GM12801 (cell line): Measurements from ENCODE around the gene SLC23A2.

ENCODE experiments used
- CTCF ChIP-seq: IDR thresholded peaks from one replicate; pipeline ENCODE4 v1.5.1; 2011; ENCODE audit warnings: control low read depth; ENCODE audit not compliant: insufficient read length; ENCODE audit errors: extremely low read depth

The SLC23A2 gene

GRCh38 chr20:4952229-4952628 lies 49.1 kb downstream of the SLC23A2 start:
- TF ChIP-seq CTCF: no peak

GRCh38 chr20:4951299-4951698 lies 50.0 kb downstream of the SLC23A2 start:
- no peak for TF ChIP-seq CTCF

- no peak for TF ChIP-seq CTCF
Observed at GRCh38 chr20:4950841-4951240, 50.5 kb downstream of the SLC23A2 start.

GRCh38 chr20:4950437-4950836 lies 50.9 kb downstream of the SLC23A2 start:
- no peak for TF ChIP-seq CTCF

- no peak for TF ChIP-seq CTCF
Observed at GRCh38 chr20:4949833-4950178, 51.5 kb downstream of the SLC23A2 start.

- TF ChIP-seq CTCF: no peak
Observed at GRCh38 chr20:4947817-4948559, 53.3 kb downstream of the SLC23A2 start.

- no peak for TF ChIP-seq CTCF
Observed at GRCh38 chr20:4946986-4947385, 54.3 kb downstream of the SLC23A2 start.

- no peak for TF ChIP-seq CTCF
Observed at GRCh38 chr20:4946585-4946984, 54.7 kb downstream of the SLC23A2 start.
